ENCODE data around the gene PRKG1.

DNA sequence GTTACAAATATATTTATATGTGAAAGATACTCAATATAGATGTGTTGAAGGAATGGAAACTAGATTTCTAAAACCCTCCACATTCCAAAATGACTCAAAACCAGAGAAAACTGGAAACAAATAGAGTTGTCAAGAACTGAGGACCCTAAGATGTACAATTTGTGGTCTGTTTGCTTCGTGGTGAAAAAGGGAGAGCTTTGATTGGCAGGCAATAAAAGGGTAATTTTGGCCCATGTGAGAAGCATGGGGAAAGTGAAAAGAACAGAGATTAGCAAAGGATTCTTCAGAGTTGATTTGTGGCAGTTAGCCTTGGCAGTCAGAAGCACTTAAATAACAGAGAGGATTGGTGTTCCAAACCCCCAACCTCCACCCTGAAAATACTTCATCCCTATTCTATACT is 1202.7 kb downstream of the PRKG1 start:
- no peak for TF ChIP-seq SIN3A (IDR thresholded peaks at IDR 0.05; ENCODE audit: borderline replicate concordance, insufficient read depth, low read length)
- no peak for TF ChIP-seq POLR2AphosphoS5 (IDR thresholded peaks at IDR 0.05; ENCODE audit: low read depth, low read length)
- TF ChIP-seq TAF1 (IDR thresholded peaks at IDR 0.05; ENCODE audit: borderline replicate concordance, insufficient read depth, low read length): no peak
